ENCODE results near the gene POU2F2.

POU2F2 gene

GRCh38 chr19:42154471-42155323, 22.5 kb upstream of the POU2F2 start:
- DNase-seq, result no peak

- DNase-seq, result peak; percentile 56
Observed at GRCh38 chr19:42153672-42154433, 21.6 kb upstream of the POU2F2 start.

- DNase-seq, result no peak
Observed at GRCh38 chr19:42152910-42153671, 20.8 kb upstream of the POU2F2 start.

- no peak for DNase-seq
Observed at GRCh38 chr19:42151782-42152684, 19.8 kb upstream of the POU2F2 start.

- DNase-seq, result no peak
Observed at GRCh38 chr19:42150911-42151361, 18.7 kb upstream of the POU2F2 start.

GRCh38 chr19:42150364-42150763, 18.1 kb upstream of the POU2F2 start:
- DNase-seq, result no peak

GRCh38 chr19:42149447-42150202, 17.4 kb upstream of the POU2F2 start:
- no peak for DNase-seq

- no peak for DNase-seq
Observed at GRCh38 chr19:42148266-42148665, 16.0 kb upstream of the POU2F2 start.

GRCh38 chr19:42143341-42144234, 11.3 kb upstream of the POU2F2 start:
- DNase-seq, result no peak

- no peak for DNase-seq
Observed at GRCh38 chr19:42140125-42140754, 8.0 kb upstream of the POU2F2 start.

- no peak for DNase-seq
Observed at GRCh38 chr19:42134535-42135070, 2.4 kb upstream of the POU2F2 start.

- DNase-seq, result no peak
Observed at GRCh38 chr19:42132851-42133528, 744 bp upstream of the POU2F2 start.

GRCh38 chr19:42131149-42132029, 857 bp downstream of the POU2F2 start:
- no peak for DNase-seq

- DNase-seq, result no peak
Observed at GRCh38 chr19:42130254-42130573, 2.0 kb downstream of the POU2F2 start.

- no peak for DNase-seq
Observed at GRCh38 chr19:42129399-42130253, 2.6 kb downstream of the POU2F2 start.

GRCh38 chr19:42126574-42126973, 5.7 kb downstream of the POU2F2 start:
- DNase-seq, result no peak

GRCh38 chr19:42125536-42125935, 6.7 kb downstream of the POU2F2 start:
- DNase-seq, result no peak

Data from NCI-H1436 treated with DMSO at 0.1 percent for 48 hours (cell line).